Fibroblast of the aortic adventitia (primary cell): Measurements from ENCODE around the gene TSPAN32. TPM values are rescaled to one million over a fixed set of nuclear protein-coding genes. Genes with fewer than 3 reads are reported as not detected.

Experiments
- DNase-seq: peaks from one replicate; pipeline ENCODE4 v3.0.0-alpha.2; 2010; ENCODE audit warnings: low read depth
- H3K4me3 ChIP-seq: 2 replicates; pipeline ENCODE4 v1.5.1; 2011; ENCODE audit warnings: low read depth, mild to moderate bottlenecking, control low read depth, low read length, moderate library complexity
- CTCF ChIP-seq: IDR thresholded peaks from 2 replicates; pipeline ENCODE4 v1.5.1; 2011; ENCODE audit warnings: mild to moderate bottlenecking, low read length, control low read depth, inconsistent platforms; ENCODE audit not compliant: insufficient read depth
- total RNA-seq: library from RNA; depleted of rRNA; stranded (reverse); fragments of >200 nt; gene quantifications from 2 replicates; pipeline ENCODE4 v1.2.3, GENCODE V29; 2012; ENCODE audit warnings: low replicate concordance

The TSPAN32 gene
- total RNA-seq, 1 donor: under 0.01 TPM

DNA sequence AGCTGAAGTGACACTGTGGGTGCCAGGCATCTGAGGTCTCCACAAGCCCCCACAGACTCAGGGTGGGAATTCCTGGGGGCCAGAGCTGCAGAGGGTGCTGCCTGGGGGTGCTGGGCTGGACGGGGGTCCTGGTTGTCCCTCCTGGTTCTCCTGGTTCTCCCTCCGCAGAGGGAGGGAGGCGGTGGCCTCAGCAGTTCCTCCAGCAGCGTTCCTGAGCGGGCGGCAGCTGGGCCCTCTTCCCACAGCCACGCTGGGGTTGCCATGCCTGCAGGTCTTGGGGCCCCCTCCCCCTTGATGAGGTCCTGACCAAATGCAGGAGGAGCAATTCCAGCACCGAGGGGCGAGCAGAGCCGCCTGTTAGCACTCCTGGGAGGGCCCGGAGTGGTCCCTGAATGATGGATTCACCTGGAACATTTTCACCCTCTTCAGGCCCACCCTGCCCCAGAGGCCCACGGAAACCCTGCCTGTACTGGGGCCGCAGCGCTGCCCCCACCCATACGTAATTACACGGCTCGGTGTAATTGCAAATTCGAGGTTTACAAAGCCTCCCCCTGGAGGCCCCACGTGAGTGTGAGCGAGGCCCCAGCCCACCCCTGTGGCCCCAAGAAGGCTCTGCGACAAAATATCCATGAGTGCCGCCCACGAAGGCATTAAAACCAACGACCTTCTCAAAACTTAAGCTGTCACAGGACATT, 730 bp upstream of the TSPAN32 start:
- H3K4me3 ChIP-seq: no peak overlapping the region
- no peak for DNase-seq
- no peak for TF ChIP-seq CTCF

GRCh38 chr11:2302306-2302895, 588 bp downstream of the TSPAN32 start:
- no peak for DNase-seq
- H3K4me3 ChIP-seq: no peak overlapping the region
- no peak for TF ChIP-seq CTCF

- H3K4me3 ChIP-seq: no peak overlapping the region
- no peak for TF ChIP-seq CTCF
- DNase-seq: no peak
Measured at GRCh38 chr11:2302896-2303626, 1.2 kb downstream of the TSPAN32 start.

DNA sequence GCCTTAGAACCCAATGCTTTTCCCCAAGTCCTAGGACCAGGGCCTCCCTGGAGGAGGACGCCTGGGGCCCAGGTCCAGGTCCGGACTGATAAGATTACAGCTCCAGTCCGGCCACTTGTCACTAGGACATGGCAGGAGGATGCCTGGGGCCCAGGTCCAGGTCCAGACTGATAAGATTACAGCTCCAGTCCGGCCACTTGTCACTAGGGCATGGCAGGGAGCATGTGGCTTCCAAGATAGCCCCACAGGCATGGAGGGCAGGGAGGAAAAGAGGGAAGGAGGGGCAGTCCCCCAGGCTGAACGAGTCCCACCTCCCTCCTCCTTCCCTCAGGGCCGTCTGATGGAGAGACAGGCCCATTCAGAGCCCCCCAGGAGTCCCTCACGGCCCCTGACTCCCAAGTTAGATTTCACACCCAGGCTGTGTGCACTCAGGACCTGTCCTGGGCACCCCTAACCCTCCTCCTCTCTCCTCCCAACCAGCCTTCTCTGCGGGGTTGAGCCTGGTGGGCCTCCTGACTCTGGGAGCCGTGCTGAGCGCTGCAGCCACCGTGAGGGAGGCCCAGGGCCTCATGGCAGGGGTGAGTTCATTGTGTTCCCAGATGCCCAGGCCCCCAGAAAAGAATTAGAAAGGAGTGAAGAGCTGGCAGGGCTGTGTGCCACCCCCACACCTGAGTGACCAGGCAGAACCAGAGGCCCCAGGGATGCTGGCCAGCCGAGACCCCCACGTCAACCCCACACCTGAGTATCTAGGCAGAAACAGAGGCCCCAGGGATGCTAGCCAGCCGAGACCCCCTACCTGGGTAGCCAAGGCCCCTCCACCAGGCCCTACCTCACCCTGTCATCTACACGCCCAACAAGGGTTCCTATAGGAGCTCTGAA, 2.1 kb downstream of the TSPAN32 start:
- no peak for TF ChIP-seq CTCF
- no peak overlapping the region for H3K4me3 ChIP-seq
- DNase-seq: no peak

GRCh38 chr11:2304506-2305139, 2.8 kb downstream of the TSPAN32 start:
- H3K4me3 ChIP-seq: no peak overlapping the region
- DNase-seq: no peak
- no peak for TF ChIP-seq CTCF
